K562 (cell line): Measurements from ENCODE around the gene PNPLA7. TPM values are rescaled to one million over a fixed set of nuclear protein-coding genes. Genes with fewer than 3 reads are reported as not detected.

Source experiments
- ASH1L ChIP-seq: fragments of 450-650 bp; IDR thresholded peaks from 2 replicates; pipeline ENCODE4 v1.6.1; 2018; ENCODE audit warnings: borderline replicate concordance, mild to moderate bottlenecking, low read depth; ENCODE audit not compliant: partially characterized antibody
- CBFA2T2 ChIP-seq: fragments of 450-650 bp; conservative IDR thresholded peaks from 2 replicates; pipeline ENCODE4 v1.6.1; 2017; ENCODE audit warnings: mild to moderate bottlenecking
- CBX1 ChIP-seq: sonication (generic); IDR thresholded peaks from 2 replicates; pipeline ENCODE4 v1.6.1; 2016; ENCODE audit warnings: antibody characterized with exemption, low read depth, mild to moderate bottlenecking
- CEBPG ChIP-seq, 3 experiments: fragments of 200-800 bp in 1 of 3; sonication (Bioruptor generic) in 1 of 3; sonication (generic) in 1 of 3; formaldehyde crosslinking in 1 of 3; IDR thresholded peaks in 2 of 3; conservative IDR thresholded peaks in 1 of 3; 2 replicates each; pipeline versions ENCODE4 v1.6.1 to v1.8.0; 2016 to 2022; ENCODE audit warnings: missing compliant biosample characterization in 2 of 3, missing genetic modification characterization in 2 of 3, mild to moderate bottlenecking in 1 of 3, missing genetic modification reagents in 1 of 3
- CHCHD3 ChIP-seq: fragments of 250-450 bp; sonication (Bioruptor Pico); IDR thresholded peaks from 2 replicates; pipeline ENCODE4 v2.1.2; 2022; ENCODE audit warnings: mild to moderate bottlenecking
- GATAD2B ChIP-seq: fragments of 450-650 bp; IDR thresholded peaks from 2 replicates; pipeline ENCODE4 v1.6.1; 2017; ENCODE audit warnings: mild to moderate bottlenecking, borderline replicate concordance
- HEY1 ChIP-seq: fragments of 250-450 bp; sonication (Bioruptor Pico); IDR thresholded peaks from 2 replicates; pipeline ENCODE4 v1.5.0; 2020; ENCODE audit warnings: mild to moderate bottlenecking, moderate library complexity, borderline replicate concordance
- HLTF ChIP-seq: fragments of 450-650 bp; IDR thresholded peaks from 2 replicates; pipeline ENCODE4 v1.6.1; 2016
- HNRNPL ChIP-seq: fragments of 200-400 bp; formaldehyde crosslinking; IDR thresholded peaks from 2 replicates; pipeline ENCODE4 v1.6.1; 2017; ENCODE audit warnings: low read depth, mild to moderate bottlenecking, low read length
- ILF3 ChIP-seq: fragments of 450-650 bp; IDR thresholded peaks from 2 replicates; pipeline ENCODE4 v1.6.1; 2018; ENCODE audit warnings: antibody characterized with exemption, mild to moderate bottlenecking, moderate library complexity, borderline replicate concordance
- KAT2B ChIP-seq: IDR thresholded peaks from one replicate; pipeline ENCODE4 v1.6.1; 2012; ENCODE audit warnings: low read depth, mild to moderate bottlenecking, control low read depth, inconsistent platforms, low read length, moderate library complexity
- NCOA1 ChIP-seq: fragments of 450-650 bp; IDR thresholded peaks from 2 replicates; pipeline ENCODE4 v1.6.1; 2016; ENCODE audit warnings: low read depth
- PYGO2 ChIP-seq: fragments of 450-650 bp; IDR thresholded peaks from 2 replicates; pipeline ENCODE4 v1.6.1; 2016; ENCODE audit warnings: mild to moderate bottlenecking, missing genetic modification characterization, moderate library complexity, missing compliant biosample characterization
- TAF7 ChIP-seq: fragments of 450-650 bp; IDR thresholded peaks from 2 replicates; pipeline ENCODE4 v1.6.1; 2016; ENCODE audit warnings: missing genetic modification characterization, missing compliant biosample characterization
- TRIM24 ChIP-seq, 2 experiments: fragments of 450-650 bp; IDR thresholded peaks; 2 replicates each; pipeline ENCODE4 v1.6.1; 2016
- TSC22D4 ChIP-seq: fragments of 450-650 bp; IDR thresholded peaks from 2 replicates; pipeline ENCODE4 v1.6.1; 2016; ENCODE audit warnings: missing genetic modification characterization, missing biosample characterization, control low read depth
- U2AF2 ChIP-seq: fragments of 200-400 bp; formaldehyde crosslinking; optimal IDR thresholded peaks from 2 replicates; pipeline ENCODE3; 2017; ENCODE audit warnings: low read depth, mild to moderate bottlenecking, low read length
- XRCC3 ChIP-seq: fragments of 450-650 bp; IDR thresholded peaks from 2 replicates; pipeline ENCODE4 v1.6.1; 2017; ENCODE audit warnings: mild to moderate bottlenecking, moderate library complexity
- YBX1 ChIP-seq: fragments of 450-650 bp; IDR thresholded peaks from 2 replicates; pipeline ENCODE4 v1.7.1; 2016; ENCODE audit warnings: mild to moderate bottlenecking
- ZFP36 ChIP-seq: fragments of 150-350 bp; IDR thresholded peaks from 2 replicates; pipeline ENCODE4 v1.6.1; 2018; ENCODE audit warnings: low read length, low read depth; ENCODE audit not compliant: partially characterized antibody
- ZNF347 ChIP-seq: fragments of 450-650 bp; formaldehyde crosslinking; IDR thresholded peaks from 2 replicates; pipeline ENCODE4 v1.4.0; 2020; ENCODE audit warnings: low read depth, mild to moderate bottlenecking, moderate library complexity
- ZNF57 ChIP-seq: fragments of 450-650 bp; formaldehyde crosslinking; IDR thresholded peaks from 2 replicates; pipeline ENCODE4 v1.4.0; 2020; ENCODE audit warnings: mild to moderate bottlenecking, moderate library complexity
- ZSCAN29 ChIP-seq: fragments of 450-650 bp; IDR thresholded peaks from 2 replicates; pipeline ENCODE4 v1.6.1; 2017
- polyA plus RNA-seq, 8 experiments: library from polyadenylated mRNA; depleted of rRNA in 4 of 8; stranded (reverse) in 5 of 8; unstranded in 3 of 8; fragments of >200 nt; fragmentation: Nextera tagmentation in 2 of 8; fragmentation: Illumina TruSeq in 1 of 8; extraction: Ambion mirVana in 2 of 8; extraction: Trizol in 1 of 8; gene quantifications; 2 replicates each; pipeline versions ENCODE4 v1.2.1 to v1.2.3, GENCODE V29; 2011 to 2014; ENCODE audit warnings: inconsistent platforms in 1 of 8, missing spikeins in 1 of 8
- total RNA-seq, 7 experiments: library from RNA; depleted of rRNA in 6 of 7; stranded (reverse); fragments of >200 nt in 6 of 7; fragmentation: Illumina TruSeq in 2 of 7; extraction: Trizol in 2 of 7; gene quantifications; 2 replicates each; pipeline versions ENCODE4 v1.2.1 to v1.2.3, GENCODE V29; 2011 to 2021; ENCODE audit warnings: low replicate concordance in 1 of 7
- TF ChIP-seq, protein P1 (sequence below): fragments of 450-650 bp; formaldehyde crosslinking; IDR thresholded peaks from 2 replicates; pipeline ENCODE4 v1.4.0; 2020; ENCODE audit warnings: mild to moderate bottlenecking, mixed read lengths
- TF ChIP-seq, protein P2 (sequence below): fragments of 250-450 bp; sonication (Bioruptor Pico); IDR thresholded peaks from 2 replicates; pipeline ENCODE4 v1.8.0; 2021; ENCODE audit warnings: mild to moderate bottlenecking, moderate library complexity
- TF ChIP-seq, protein P3 (sequence below), 2 experiments: fragments of 200-800 bp in 1 of 2; sonication (Bioruptor generic) in 1 of 2; sonication (generic) in 1 of 2; formaldehyde crosslinking in 1 of 2; IDR thresholded peaks in 1 of 2; conservative IDR thresholded peaks in 1 of 2; 2 replicates each; pipeline versions ENCODE4 v1.5.0 to v1.6.1; 2016 to 2020; ENCODE audit warnings: missing compliant biosample characterization in 1 of 2, missing genetic modification characterization in 1 of 2, missing genetic modification reagents in 1 of 2

Gene PNPLA7
- total and polyA plus RNA-seq, 9 of the 15 experiments (the other 6 are each of a cell fraction or from before 2014, with no cell fraction given), result 0.01 to 0.85 (median 0.19) TPM; not detected in 1

DNA sequence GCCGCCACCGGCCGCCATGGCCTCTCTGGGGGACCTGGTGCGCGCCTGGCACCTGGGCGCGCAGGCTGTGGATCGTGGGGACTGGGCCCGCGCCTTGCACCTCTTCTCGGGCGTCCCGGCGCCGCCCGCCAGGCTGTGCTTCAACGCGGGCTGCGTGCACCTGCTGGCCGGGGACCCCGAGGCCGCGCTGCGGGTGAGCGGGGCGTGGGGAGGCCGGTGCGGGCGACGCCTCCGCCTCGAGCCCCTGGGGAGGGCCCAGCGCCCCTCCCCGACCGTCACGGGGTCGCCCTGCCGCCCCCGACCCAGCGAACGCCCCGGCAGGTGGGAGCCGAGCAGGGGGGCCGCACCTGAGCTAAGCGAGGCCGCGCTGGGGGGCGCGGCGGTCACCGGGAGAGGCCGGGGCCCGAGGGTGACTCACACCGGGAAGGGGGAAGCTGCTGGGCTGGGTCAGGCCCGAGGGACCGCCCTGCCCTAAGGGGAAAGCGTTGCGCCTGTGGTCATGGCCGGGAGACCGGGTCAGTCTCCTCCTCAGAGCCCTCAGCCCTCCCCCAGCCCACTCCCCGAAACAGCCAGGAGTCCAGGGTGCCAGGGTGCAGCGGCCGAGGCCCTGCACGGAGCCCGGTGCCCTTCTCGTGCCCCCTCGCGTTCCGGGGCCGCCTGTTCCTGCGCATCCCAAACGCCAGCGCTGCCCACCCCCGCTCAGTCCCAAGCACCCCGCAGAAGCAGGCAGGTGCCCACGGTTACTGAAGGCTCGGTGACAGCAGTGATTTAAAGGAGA, 126.5 kb downstream of the PNPLA7 start (continued):
- no peak for TF ChIP-seq XRCC3
- TF ChIP-seq ASH1L, result no peak
- no peak for TF ChIP-seq TSC22D4 (tag)
- TF ChIP-seq CBX1, result no peak
- 0 out of 2 replicates have a peak, but pooled peaks have one; percentile 39 for TF ChIP-seq GATAD2B
- no peak for TF ChIP-seq HLTF
- TF ChIP-seq PYGO2 (tag), result no peak
- TF ChIP-seq, protein P1, sequence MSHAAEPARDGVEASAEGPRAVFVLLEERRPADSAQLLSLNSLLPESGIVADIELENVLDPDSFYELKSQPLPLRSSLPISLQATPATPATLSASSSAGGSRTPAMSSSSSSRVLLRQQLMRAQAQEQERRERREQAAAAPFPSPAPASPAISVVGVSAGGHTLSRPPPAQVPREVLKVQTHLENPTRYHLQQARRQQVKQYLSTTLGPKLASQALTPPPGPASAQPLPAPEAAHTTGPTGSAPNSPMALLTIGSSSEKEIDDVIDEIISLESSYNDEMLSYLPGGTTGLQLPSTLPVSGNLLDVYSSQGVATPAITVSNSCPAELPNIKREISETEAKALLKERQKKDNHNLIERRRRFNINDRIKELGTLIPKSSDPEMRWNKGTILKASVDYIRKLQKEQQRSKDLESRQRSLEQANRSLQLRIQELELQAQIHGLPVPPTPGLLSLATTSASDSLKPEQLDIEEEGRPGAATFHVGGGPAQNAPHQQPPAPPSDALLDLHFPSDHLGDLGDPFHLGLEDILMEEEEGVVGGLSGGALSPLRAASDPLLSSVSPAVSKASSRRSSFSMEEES (CRISPR knock-in tag), result no peak
- TF ChIP-seq CBFA2T2, result no peak
- TF ChIP-seq ZSCAN29, result no peak
- no peak for TF ChIP-seq TAF7 (tag)
- TF ChIP-seq HNRNPL, result no peak
- TF ChIP-seq, protein P2, sequence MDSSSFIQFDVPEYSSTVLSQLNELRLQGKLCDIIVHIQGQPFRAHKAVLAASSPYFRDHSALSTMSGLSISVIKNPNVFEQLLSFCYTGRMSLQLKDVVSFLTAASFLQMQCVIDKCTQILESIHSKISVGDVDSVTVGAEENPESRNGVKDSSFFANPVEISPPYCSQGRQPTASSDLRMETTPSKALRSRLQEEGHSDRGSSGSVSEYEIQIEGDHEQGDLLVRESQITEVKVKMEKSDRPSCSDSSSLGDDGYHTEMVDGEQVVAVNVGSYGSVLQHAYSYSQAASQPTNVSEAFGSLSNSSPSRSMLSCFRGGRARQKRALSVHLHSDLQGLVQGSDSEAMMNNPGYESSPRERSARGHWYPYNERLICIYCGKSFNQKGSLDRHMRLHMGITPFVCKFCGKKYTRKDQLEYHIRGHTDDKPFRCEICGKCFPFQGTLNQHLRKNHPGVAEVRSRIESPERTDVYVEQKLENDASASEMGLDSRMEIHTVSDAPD (CRISPR knock-in tag), result no peak
- no peak for TF ChIP-seq YBX1
- no peak for TF ChIP-seq ZFP36
- no peak for TF ChIP-seq NCOA1
- TF ChIP-seq ZNF347 (CRISPR knock-in tag), result no peak
- no peak for TF ChIP-seq U2AF2
- TF ChIP-seq, protein P3, sequence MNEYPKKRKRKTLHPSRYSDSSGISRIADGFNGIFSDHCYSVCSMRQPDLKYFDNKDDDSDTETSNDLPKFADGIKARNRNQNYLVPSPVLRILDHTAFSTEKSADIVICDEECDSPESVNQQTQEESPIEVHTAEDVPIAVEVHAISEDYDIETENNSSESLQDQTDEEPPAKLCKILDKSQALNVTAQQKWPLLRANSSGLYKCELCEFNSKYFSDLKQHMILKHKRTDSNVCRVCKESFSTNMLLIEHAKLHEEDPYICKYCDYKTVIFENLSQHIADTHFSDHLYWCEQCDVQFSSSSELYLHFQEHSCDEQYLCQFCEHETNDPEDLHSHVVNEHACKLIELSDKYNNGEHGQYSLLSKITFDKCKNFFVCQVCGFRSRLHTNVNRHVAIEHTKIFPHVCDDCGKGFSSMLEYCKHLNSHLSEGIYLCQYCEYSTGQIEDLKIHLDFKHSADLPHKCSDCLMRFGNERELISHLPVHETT (CRISPR knock-in tag; conservative IDR thresholded peaks at IDR 0.05 in 1 of 2, IDR thresholded peaks at IDR 0.05 in 1 of 2), result no peak
- no peak for TF ChIP-seq ILF3
- TF ChIP-seq CHCHD3, result no peak
- TF ChIP-seq CEBPG (CRISPR knock-in tag; IDR thresholded peaks at IDR 0.05), result no peak
- no peak for TF ChIP-seq CEBPG (tag; conservative IDR thresholded peaks at IDR 0.05 in 1 of 2, IDR thresholded peaks at IDR 0.05 in 1 of 2)
- no peak for TF ChIP-seq TRIM24 (IDR thresholded peaks at IDR 0.05)
- TF ChIP-seq HEY1 (CRISPR knock-in tag), result no peak
- TF ChIP-seq ZNF57, result no peak
- TF ChIP-seq KAT2B, result no peak
